Osteocyte (in vitro differentiated cells): ENCODE measurements around the gene CTBP2. TPM values are rescaled to one million over a fixed set of nuclear protein-coding genes. Genes with fewer than 3 reads are reported as not detected.

Source experiments
- DNase-seq: peaks from one replicate; pipeline ENCODE4 v3.0.0; 2021; ENCODE audit warnings: mixed read lengths; ENCODE audit not compliant: unreplicated experiment; ENCODE audit errors: extremely low spot score
- H3K27ac Mint-ChIP-seq: one replicate; pipeline ENCODE4 v1.8.0; 2021; ENCODE audit warnings: mild to moderate bottlenecking, mixed read lengths; ENCODE audit not compliant: unreplicated experiment
- H3K27me3 Mint-ChIP-seq: one replicate; pipeline ENCODE4 v1.8.0; 2021; ENCODE audit warnings: mixed read lengths; ENCODE audit not compliant: unreplicated experiment
- H3K36me3 Mint-ChIP-seq: one replicate; pipeline ENCODE4 v1.8.0; 2021; ENCODE audit warnings: mixed read lengths; ENCODE audit not compliant: unreplicated experiment
- H3K4me1 Mint-ChIP-seq: one replicate; pipeline ENCODE4 v1.8.0; 2021; ENCODE audit warnings: mixed read lengths; ENCODE audit not compliant: unreplicated experiment
- H3K4me3 Mint-ChIP-seq: one replicate; pipeline ENCODE4 v1.8.0; 2021; ENCODE audit warnings: mild to moderate bottlenecking, moderate library complexity, mixed read lengths; ENCODE audit not compliant: unreplicated experiment
- H3K9me3 Mint-ChIP-seq: one replicate; pipeline ENCODE4 v1.8.0; 2021; ENCODE audit warnings: mixed read lengths; ENCODE audit not compliant: unreplicated experiment
- total RNA-seq: library from RNA; stranded (reverse); gene quantifications from 2 replicates; pipeline ENCODE4 v1.2.1, GENCODE V29; 2021
- TF ChIP-seq, protein P1 (sequence below): fragments of 200-600 bp; sonication (generic); IDR thresholded peaks from 2 replicates; pipeline ENCODE4 v1.5.0; 2021; ENCODE audit warnings: antibody characterized with exemption, mild to moderate bottlenecking, moderate library complexity

The CTBP2 gene
- total RNA-seq, 1 donor from 2014 or later: 125 TPM

GRCh38 chr10:125009661-125010161 lies 150.7 kb downstream of the CTBP2 start:
- Mint-ChIP-seq H3K4me3 (no peak overlapping the region), H3K27me3 (no peaks in the 10 kb centered on the region), H3K9me3 (no peaks in the 10 kb centered on the region), H3K27ac (peak overlapping the region; percentile 38), H3K4me1 (peaks cover 29% of the 10 kb centered on the region), H3K36me3 (peaks cover 9% of the 10 kb centered on the region)
- no peak for DNase-seq
- TF ChIP-seq, protein P1, sequence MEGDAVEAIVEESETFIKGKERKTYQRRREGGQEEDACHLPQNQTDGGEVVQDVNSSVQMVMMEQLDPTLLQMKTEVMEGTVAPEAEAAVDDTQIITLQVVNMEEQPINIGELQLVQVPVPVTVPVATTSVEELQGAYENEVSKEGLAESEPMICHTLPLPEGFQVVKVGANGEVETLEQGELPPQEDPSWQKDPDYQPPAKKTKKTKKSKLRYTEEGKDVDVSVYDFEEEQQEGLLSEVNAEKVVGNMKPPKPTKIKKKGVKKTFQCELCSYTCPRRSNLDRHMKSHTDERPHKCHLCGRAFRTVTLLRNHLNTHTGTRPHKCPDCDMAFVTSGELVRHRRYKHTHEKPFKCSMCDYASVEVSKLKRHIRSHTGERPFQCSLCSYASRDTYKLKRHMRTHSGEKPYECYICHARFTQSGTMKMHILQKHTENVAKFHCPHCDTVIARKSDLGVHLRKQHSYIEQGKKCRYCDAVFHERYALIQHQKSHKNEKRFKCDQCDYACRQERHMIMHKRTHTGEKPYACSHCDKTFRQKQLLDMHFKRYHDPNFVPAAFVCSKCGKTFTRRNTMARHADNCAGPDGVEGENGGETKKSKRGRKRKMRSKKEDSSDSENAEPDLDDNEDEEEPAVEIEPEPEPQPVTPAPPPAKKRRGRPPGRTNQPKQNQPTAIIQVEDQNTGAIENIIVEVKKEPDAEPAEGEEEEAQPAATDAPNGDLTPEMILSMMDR: no peak

DNA sequence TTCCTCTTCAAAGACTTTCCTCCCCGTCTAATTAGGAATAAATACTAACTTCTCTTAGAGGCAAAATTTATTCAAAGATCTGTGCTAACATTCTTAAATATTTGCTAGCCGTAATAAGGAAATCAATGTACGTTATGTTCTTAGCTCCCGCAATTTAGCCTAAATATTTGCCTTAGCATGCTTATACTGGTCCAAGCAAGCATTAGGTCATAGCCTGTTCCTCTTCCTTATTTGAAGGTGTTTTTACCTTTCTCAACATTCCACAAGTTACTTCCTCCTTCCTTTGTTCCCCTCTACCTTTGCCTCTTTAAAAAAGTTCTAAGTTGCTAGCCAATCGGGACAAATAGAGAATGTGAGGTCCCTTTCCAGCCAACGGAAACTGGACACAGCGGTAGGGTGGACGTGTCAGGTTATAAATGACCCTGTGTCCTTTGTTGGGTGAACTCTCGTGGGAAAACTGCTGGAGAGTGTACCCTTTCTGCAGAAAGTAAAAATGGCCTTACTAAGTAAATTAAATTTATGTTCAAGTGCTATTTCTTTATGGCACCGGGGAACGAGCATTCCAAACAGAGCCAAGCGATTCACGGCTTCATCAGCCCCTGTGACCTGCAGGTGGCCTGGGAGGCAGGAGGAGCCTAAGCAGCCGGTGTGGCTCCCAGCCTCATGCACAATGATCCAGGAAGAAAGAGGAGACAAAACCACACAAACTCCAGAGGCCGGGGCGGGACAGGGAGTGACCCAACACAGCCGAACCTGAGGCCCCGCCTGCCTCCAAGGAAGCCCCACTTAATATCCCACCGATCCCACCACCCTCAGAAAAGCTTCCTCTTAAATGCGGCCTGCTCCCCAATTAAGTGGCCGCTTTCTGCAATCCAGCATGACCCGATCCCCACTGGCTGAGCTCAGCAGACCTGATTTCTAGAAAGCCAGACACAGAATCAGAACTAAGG lies 151.4 kb downstream of the CTBP2 start:
- Mint-ChIP-seq H3K9me3 (no peaks in the 10 kb centered on the region), H3K4me1 (peaks cover 28% of the 10 kb centered on the region), H3K4me3 (no peak overlapping the region), H3K27ac (peak overlapping the region; percentile 38), H3K27me3 (no peaks in the 10 kb centered on the region), H3K36me3 (peaks cover 8% of the 10 kb centered on the region)
- DNase-seq: no peak
- TF ChIP-seq, protein P1: no peak

DNA sequence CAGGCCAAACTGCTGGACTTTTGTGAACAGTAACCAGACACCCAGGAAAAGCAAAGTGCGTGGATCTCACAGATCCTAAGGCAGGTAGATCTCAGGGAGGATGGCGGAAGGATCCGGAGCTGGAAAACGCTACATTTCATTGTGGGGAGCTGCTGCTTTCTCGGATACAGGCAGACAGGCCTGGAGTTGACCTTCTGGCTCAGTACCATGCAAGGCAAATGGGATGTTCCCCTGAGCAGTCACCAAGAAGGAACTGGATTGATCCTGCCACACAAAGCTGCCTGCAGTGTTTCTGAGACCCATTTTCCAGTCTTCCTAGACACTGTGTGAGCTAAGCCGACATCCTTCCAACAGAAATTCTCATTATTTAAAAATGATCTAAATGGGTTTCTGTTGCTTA lies 152.9 kb downstream of the CTBP2 start:
- Mint-ChIP-seq H3K27ac (peak overlapping the region; percentile 67), H3K9me3 (no peaks in the 10 kb centered on the region), H3K4me3 (no peak overlapping the region), H3K4me1 (peaks cover 25% of the 10 kb centered on the region), H3K27me3 (no peaks in the 10 kb centered on the region), H3K36me3 (peaks cover 9% of the 10 kb centered on the region)
- DNase-seq: no peak
- TF ChIP-seq, protein P1: no peak

GRCh38 chr10:125006921-125007426 lies 153.4 kb downstream of the CTBP2 start:
- H3K4me3 Mint-ChIP-seq: no peak overlapping the region
- no peaks in the 10 kb centered on the region for H3K9me3 Mint-ChIP-seq
- H3K4me1 Mint-ChIP-seq: peaks cover 25% of the 10 kb centered on the region
- peak overlapping the region; percentile 67 for H3K27ac Mint-ChIP-seq
- H3K27me3 Mint-ChIP-seq: no peaks in the 10 kb centered on the region
- TF ChIP-seq, protein P1: no peak
- DNase-seq: no peak
- H3K36me3 Mint-ChIP-seq: peaks cover 9% of the 10 kb centered on the region

- H3K36me3 Mint-ChIP-seq: peaks cover 9% of the 10 kb centered on the region
- no peaks in the 10 kb centered on the region for H3K27me3 Mint-ChIP-seq
- H3K27ac Mint-ChIP-seq: peak overlapping the region; percentile 67
- no peaks in the 10 kb centered on the region for H3K9me3 Mint-ChIP-seq
- no peak for DNase-seq
- peaks cover 29% of the 10 kb centered on the region for H3K4me1 Mint-ChIP-seq
- H3K4me3 Mint-ChIP-seq: no peak overlapping the region
- TF ChIP-seq, protein P1: no peak
These were observed 154.1 kb downstream of the CTBP2 start for GRCh38 chr10:125006188-125006680.
